GM18858 (cell line): ENCODE results near the gene GCNT1.
"Not testable (repeated sequence)": the region's sequence is repeated elsewhere in the genome, so short reads cannot be mapped to it uniquely, and the experiment has no call there.

Source experiments
- ATAC-seq: cut with Tn5 transposase; IDR thresholded peaks from one replicate; pipeline ENCODE4 v1.9.1; 2021; ENCODE audit not compliant: unreplicated experiment

GCNT1 gene

DNA sequence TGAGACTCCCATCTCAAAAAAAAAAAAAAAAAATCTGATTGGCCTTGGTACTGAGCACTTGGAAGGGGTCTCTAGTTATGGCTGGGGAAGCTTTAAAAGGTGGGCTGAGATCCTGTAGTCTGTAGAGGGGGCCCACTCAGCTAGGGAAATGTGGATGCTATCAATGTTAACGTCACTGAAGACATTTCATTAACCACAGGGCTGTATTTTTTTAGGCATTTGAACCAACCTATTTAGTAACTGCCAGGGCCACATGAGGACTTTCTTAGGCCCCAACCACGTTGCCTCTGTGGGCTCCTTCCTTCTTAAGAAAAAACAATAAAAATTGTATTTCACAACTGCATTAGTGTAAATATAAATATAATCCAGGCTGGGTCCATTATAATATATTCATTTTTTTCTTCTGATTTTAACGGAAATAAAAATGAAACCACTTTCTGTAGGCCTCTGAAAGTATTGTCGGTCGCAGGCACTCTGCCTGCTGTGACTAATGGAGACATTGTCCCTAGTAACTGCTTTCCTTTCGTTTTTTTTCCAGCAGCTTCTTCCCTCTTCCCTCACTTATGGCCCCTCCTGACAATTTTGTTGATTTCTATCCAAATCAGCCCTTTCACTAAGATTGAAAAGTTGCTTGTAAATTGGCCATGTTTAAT is 71.6 kb downstream of the GCNT1 start:
- no peak for ATAC-seq

GRCh38 chr9:76531231-76531780 is 72.3 kb downstream of the GCNT1 start:
- ATAC-seq, result no peak

- not testable (repeated sequence) for ATAC-seq
Observed at GRCh38 chr9:76532877-76533276, 73.9 kb downstream of the GCNT1 start.

DNA sequence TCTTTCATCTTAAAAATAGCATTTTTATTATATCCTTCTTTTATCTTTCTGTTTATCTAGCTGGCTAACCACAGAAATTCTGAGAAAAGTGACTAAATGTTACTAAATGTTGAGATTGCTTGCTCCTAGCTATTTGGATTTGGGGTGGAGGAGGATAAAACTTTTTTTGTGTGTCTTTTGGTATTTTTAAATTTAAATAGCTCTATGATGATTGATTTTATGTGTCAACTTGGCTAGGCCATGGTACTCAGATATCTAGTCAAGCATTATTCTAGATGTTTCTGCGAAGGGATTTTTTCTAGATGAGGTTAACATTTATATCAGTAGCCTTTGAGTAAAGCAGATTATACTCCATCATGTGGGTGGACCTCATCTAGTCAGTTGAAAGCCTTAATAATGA is 75.0 kb downstream of the GCNT1 start:
- ATAC-seq, result no peak

DNA sequence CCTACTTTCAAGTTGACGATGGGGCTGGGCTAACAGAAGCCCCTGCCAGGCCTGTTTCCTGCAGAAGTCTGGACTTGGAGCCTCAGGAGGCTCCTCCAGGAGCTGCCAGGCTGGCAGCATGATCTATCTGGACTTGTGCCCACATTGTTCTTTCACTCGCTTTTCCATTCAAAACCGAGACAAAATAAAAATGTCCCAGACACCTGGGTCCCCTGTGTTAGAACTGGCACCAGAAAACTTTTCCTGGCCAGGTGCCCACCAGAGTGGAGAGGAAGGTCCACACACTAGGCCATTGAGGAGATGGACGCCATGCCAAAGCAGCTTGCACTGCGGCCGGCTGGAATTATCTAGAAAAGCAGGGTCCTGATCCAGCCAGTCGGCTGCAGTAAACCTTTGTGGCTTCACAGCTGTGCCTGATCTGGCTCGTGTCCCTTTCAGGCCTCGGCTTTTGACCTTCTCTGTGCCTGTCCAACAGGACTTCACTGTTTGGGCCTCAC is 78.2 kb downstream of the GCNT1 start:
- ATAC-seq, result no peak

- no peak for ATAC-seq
Observed at GRCh38 chr9:76539180-76539579, 80.2 kb downstream of the GCNT1 start.

DNA sequence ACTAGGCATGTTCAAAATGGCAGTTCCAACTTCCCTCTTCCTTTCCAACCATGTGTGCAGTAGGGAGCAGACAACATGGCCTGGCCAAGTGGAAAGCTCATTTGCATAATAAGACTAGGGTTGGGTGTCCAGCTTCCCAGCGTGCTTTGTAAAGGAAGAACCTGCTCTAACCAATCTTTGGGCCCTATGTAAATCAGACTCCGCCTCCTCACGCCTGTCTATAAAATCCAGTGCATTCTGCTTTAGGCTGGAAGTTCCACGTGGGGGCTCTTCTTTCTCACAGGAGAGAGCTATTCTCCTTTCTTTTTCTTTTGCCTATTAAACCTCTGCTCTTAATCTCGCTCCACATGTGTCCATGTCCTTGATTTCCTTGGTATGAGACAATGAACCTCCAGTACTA is 83.4 kb downstream of the GCNT1 start:
- no peak for ATAC-seq

DNA sequence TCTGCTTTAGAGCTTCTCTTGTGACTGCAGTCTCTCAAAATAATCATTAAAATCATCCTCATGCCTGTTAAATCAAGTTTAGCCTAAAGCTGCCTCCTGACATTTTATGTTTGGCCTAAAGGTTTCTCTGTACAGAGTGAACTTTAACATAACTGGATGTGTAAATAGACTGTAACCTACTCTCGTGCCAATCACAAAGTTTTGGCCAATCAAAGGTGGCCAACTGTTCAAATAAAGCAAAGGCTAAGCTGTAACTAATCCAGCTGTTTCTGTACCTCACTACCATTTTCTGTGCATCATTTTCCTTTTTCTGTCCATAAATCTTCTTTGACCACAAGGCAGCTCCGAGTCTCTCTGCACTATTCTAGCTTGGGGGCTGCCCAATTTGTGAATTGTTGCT is 86.2 kb downstream of the GCNT1 start:
- ATAC-seq, result no peak

DNA sequence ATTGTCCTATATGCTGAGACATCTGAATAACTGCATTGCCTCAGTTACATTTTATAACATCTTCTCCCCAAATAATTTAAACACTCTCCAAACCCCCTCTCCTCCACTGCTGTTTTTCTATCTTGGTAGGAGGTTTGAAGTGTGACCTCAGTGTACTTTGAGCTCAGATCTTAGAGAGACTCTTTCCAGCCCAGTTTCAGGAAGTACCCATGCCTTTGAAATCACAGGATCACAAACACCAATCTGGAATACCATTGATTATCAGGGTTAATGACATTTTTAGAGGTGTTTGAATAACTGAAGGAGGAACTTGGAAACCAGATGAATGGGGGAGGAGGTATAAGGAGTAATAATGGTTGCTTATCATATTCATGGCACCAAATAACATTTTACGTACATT is 93.2 kb downstream of the GCNT1 start:
- ATAC-seq, result no peak

DNA sequence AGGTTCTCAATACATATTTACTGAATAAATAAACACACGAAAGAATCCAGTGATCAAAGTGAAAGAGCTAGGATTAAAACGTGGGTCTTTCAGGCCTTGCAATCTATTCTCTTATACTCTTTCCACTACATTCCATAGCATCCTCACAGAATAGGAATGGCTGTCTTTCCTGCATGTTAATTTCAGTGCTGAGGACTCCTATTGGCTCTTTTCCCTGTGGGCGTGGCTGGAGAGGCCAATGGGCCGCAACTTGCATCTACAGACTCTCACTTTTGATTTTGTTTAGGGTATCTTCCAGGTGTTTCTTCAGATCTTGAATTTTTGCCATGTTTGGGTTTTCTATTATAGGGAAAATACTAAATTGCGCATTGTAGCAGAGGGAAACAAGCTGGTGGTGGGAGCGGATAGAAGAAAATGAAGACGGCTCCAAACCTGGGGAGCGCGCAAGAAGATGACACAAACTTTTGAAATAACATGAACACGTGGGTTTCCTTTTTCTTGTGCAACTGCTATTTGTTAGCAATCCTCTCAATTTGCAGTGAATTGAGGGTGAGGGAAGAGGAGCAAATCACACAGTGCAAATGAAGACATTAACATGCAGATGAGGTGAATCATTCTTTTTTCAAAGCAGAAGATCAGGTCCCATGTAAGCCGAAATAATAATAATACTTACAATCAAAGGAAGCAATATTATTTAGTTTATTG is 93.9 kb downstream of the GCNT1 start:
- ATAC-seq, result no peak

DNA sequence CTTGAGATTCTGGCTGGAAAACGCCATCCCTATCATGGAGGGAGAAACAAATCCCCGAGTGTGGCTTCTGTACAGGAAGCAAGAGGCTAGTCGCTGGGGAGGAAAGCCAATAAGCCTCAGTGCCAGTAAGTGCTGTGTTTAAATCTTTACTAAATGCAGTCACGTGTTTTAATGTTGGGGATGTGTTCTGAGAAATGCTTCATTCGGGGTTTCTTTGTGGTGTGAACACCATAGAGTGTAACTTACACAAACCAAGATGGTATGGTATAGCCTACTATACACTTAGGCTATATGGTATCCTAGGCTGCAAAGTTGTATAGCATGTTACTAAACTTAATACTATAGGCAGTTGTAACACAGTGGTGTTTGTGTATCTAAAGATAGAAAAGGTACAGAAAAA is 94.7 kb downstream of the GCNT1 start:
- ATAC-seq, result no peak
